Forelimb muscle (tissue), 1 donor: ENCODE results near the gene SLC15A2. TPM values are rescaled to one million over a fixed set of nuclear protein-coding genes. Genes with fewer than 3 reads are reported as not detected.
"Not testable (repeated sequence)": the region's sequence is repeated elsewhere in the genome, so short reads cannot be mapped to it uniquely, and the experiment has no call there.

ENCODE experiments used
- DNase-seq: peaks from one replicate; pipeline ENCODE4 v3.0.0-alpha.2; 2013; ENCODE audit warnings: low read depth
- polyA plus RNA-seq: library from polyadenylated mRNA; unstranded; fragments of 120-200 nt; gene quantifications from one replicate; pipeline ENCODE4 v1.2.1, GENCODE V29; 2013; ENCODE audit not compliant: insufficient read length

SLC15A2 gene
- 49.8 TPM for polyA plus RNA-seq

GRCh38 chr3:121894301-121894990, at the start of gene SLC15A2:
SLC15A2 (plus strand) TSS chr3:121894401; CDS start chr3:121894477, 76 bp downstream.
- DNase-seq, result no peak

- no peak for DNase-seq
Measured at GRCh38 chr3:121844892-121845291, 49.3 kb upstream of the SLC15A2 start.

- no peak for DNase-seq
Measured at GRCh38 chr3:121852256-121852655, 41.9 kb upstream of the SLC15A2 start.

- no peak for DNase-seq
Measured at GRCh38 chr3:121855555-121855954, 38.6 kb upstream of the SLC15A2 start.

- DNase-seq, result not testable (repeated sequence)
Measured at GRCh38 chr3:121857778-121858177, 36.4 kb upstream of the SLC15A2 start.

- DNase-seq, result not testable (repeated sequence)
Measured at GRCh38 chr3:121863247-121863646, 31.0 kb upstream of the SLC15A2 start.

GRCh38 chr3:121863801-121864200, 30.4 kb upstream of the SLC15A2 start:
- DNase-seq, result no peak

GRCh38 chr3:121869736-121870135, 24.5 kb upstream of the SLC15A2 start:
- no peak for DNase-seq

- DNase-seq, result no peak
Measured at GRCh38 chr3:121870717-121871116, 23.5 kb upstream of the SLC15A2 start.

- DNase-seq, result no peak
Measured at GRCh38 chr3:121871430-121871829, 22.8 kb upstream of the SLC15A2 start.

GRCh38 chr3:121878411-121878810, 15.8 kb upstream of the SLC15A2 start:
- DNase-seq, result no peak

- no peak for DNase-seq
Measured at GRCh38 chr3:121883507-121883906, 10.7 kb upstream of the SLC15A2 start.

GRCh38 chr3:121885386-121885785, 8.8 kb upstream of the SLC15A2 start:
- no peak for DNase-seq

- DNase-seq, result no peak
Measured at GRCh38 chr3:121895121-121895520, 920 bp downstream of the SLC15A2 start.

GRCh38 chr3:121895736-121896135, 1.5 kb downstream of the SLC15A2 start:
- no peak for DNase-seq

GRCh38 chr3:121896823-121897222, 2.6 kb downstream of the SLC15A2 start:
- DNase-seq, result no peak

GRCh38 chr3:121897296-121897695, 3.1 kb downstream of the SLC15A2 start:
- DNase-seq, result no peak

- no peak for DNase-seq
Measured at GRCh38 chr3:121913305-121913990, 19.2 kb downstream of the SLC15A2 start.

GRCh38 chr3:121914081-121914998, 20.1 kb downstream of the SLC15A2 start:
- DNase-seq, result no peak

- no peak for DNase-seq
Measured at GRCh38 chr3:121916189-121916588, 22.0 kb downstream of the SLC15A2 start.

- no peak for DNase-seq
Measured at GRCh38 chr3:121918779-121919483, 24.7 kb downstream of the SLC15A2 start.

GRCh38 chr3:121924734-121925133, 30.5 kb downstream of the SLC15A2 start:
- no peak for DNase-seq
